CD4-positive, alpha-beta T cell treated with Interleukin-17A for 1 hour (primary cell): Measurements from ENCODE around the gene TBC1D3I.
"Not testable (repeated sequence)": the region's sequence is repeated elsewhere in the genome, so short reads cannot be mapped to it uniquely, and the experiment has no call there.

ENCODE experiments used
- DNase-seq: peaks from one replicate; pipeline ENCODE4 v3.0.0-alpha.2; 2020

The TBC1D3I gene

GRCh38 chr17:36264470-36264869 is at the start of gene TBC1D3I:
Gene TBC1D3I (minus strand): TSS chr17:36264570. CDS start chr17:36262985, 1,585 bp downstream.
- DNase-seq = not testable (repeated sequence)

- DNase-seq = not testable (repeated sequence)
These were observed 30.8 kb upstream of the TBC1D3I start for GRCh38 chr17:36295161-36295560.

- not testable (repeated sequence) for DNase-seq
These were observed 25.7 kb upstream of the TBC1D3I start for GRCh38 chr17:36289965-36290612.

GRCh38 chr17:36284219-36284618 is 19.8 kb upstream of the TBC1D3I start:
- not testable (repeated sequence) for DNase-seq

GRCh38 chr17:36283256-36283655 is 18.9 kb upstream of the TBC1D3I start:
- DNase-seq = not testable (repeated sequence)

- DNase-seq = not testable (repeated sequence)
These were observed 22.3 kb downstream of the TBC1D3I start for GRCh38 chr17:36242046-36242445.

GRCh38 chr17:36229644-36230043 is 34.7 kb downstream of the TBC1D3I start:
- DNase-seq = peak; percentile 17

GRCh38 chr17:36222967-36223366 is 41.4 kb downstream of the TBC1D3I start:
- not testable (repeated sequence) for DNase-seq

GRCh38 chr17:36221581-36222100 is 42.7 kb downstream of the TBC1D3I start:
- DNase-seq = not testable (repeated sequence)

GRCh38 chr17:36220737-36221580 is 43.4 kb downstream of the TBC1D3I start:
- not testable (repeated sequence) for DNase-seq

GRCh38 chr17:36219556-36219955 is 44.8 kb downstream of the TBC1D3I start:
- not testable (repeated sequence) for DNase-seq

GRCh38 chr17:36215406-36216308 is 48.7 kb downstream of the TBC1D3I start:
- DNase-seq = not testable (repeated sequence)

- DNase-seq = no peak
These were observed 49.5 kb downstream of the TBC1D3I start for GRCh38 chr17:36214918-36215317.

- DNase-seq = no peak
These were observed 50.7 kb downstream of the TBC1D3I start for GRCh38 chr17:36213695-36214094.

- DNase-seq = peak; percentile 28
These were observed 51.4 kb downstream of the TBC1D3I start for GRCh38 chr17:36212966-36213365.

GRCh38 chr17:36212272-36212605 is 52.1 kb downstream of the TBC1D3I start:
- DNase-seq = no peak

GRCh38 chr17:36211484-36212271 is 52.7 kb downstream of the TBC1D3I start:
- DNase-seq = not testable (repeated sequence)

- peak; percentile 38 for DNase-seq
These were observed 53.7 kb downstream of the TBC1D3I start, which contains the start of gene CCL4L2 for GRCh38 chr17:36210439-36211211. Gene CCL4L2 (plus strand): TSS chr17:36211063.

GRCh38 chr17:36209575-36209974 is 54.8 kb downstream of the TBC1D3I start:
- DNase-seq = no peak

- not testable (repeated sequence) for DNase-seq
These were observed 57.0 kb downstream of the TBC1D3I start for GRCh38 chr17:36207383-36207782.

GRCh38 chr17:36206486-36206821 is 57.9 kb downstream of the TBC1D3I start:
- not testable (repeated sequence) for DNase-seq
